GM23248 (cell line): ENCODE results near the gene SLC39A2.

Experiments used
- EZH2 ChIP-seq: fragments of 200-600 bp; sonication (generic); IDR thresholded peaks from 2 replicates; pipeline ENCODE4 v1.6.1; 2018; ENCODE audit warnings: antibody characterized with exemption, mild to moderate bottlenecking; ENCODE audit not compliant: insufficient read depth, poor library complexity, severe bottlenecking
- EZH2phosphoT487 ChIP-seq: fragments of 200-600 bp; sonication (generic); IDR thresholded peaks from 2 replicates; pipeline ENCODE4 v1.6.1; 2018; ENCODE audit warnings: antibody characterized with exemption, moderate library complexity, mild to moderate bottlenecking, low read depth; ENCODE audit not compliant: insufficient read depth

DNA sequence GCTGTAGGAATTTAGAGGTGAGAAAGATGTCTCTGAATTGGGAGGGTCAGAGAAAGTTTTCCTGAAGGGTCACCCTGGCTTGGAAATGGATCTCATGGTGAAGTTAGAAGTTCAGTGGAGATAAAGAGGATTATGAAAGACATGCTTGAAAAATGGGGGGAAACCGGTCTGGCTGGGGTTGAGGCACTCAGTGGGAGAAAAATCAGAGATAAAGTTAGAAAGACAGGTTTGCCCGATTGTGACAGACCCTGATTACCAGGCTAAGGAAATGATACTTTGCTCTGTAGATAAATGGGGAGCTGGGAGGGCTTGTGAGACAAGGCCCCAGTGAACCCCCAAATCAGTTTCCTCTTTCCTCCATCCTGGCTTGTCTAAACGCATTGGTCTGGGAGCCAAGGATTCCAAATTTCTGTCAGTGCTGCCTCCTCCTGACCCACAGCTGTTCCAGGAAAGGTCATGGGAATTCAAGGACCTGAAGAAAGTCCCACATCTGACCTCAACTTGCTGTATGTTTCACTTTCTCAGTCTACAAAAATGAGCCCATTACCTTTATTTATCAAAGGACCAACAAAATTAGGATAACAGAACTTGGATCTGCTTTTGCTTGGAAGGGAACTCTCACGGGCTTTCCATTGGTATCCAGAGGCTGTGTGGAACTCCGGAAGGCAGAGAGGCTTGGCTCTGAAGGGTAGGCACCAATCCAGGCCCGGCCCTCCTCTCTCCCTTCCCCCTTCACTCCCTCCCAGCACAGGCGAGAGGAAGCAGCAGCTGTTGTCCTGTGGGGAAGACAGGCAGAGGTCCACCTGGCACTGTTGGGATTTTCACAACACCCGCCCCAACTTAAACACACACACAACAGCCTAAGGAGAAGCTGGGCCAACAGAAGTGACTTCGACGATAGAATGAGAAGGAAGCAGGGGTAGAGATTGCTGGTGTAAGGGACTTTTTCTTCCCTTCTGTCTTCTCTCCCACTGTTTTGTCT lies 39.6 kb downstream of the SLC39A2 start:
- no peak for TF ChIP-seq EZH2
- TF ChIP-seq EZH2phosphoT487, result no peak
